CD1c-positive myeloid dendritic cell (primary cell): Measurements from ENCODE around the gene SEMA4F.

Experiments
- DNase-seq: peaks from one replicate; pipeline ENCODE4 v3.0.0-alpha.2; 2016; ENCODE audit errors: extremely low spot score

Gene SEMA4F

GRCh38 chr2:74706741-74707140 is 52.7 kb downstream of the SEMA4F start:
- no peak for DNase-seq

GRCh38 chr2:74707837-74708236 is 53.8 kb downstream of the SEMA4F start:
- no peak for DNase-seq

- no peak for DNase-seq
Observed at GRCh38 chr2:74708296-74708695, 54.2 kb downstream of the SEMA4F start.

- peak; percentile 65 for DNase-seq
Observed at GRCh38 chr2:74708883-74709282, 54.8 kb downstream of the SEMA4F start.

GRCh38 chr2:74712223-74713053 is 58.4 kb downstream of the SEMA4F start:
- no peak for DNase-seq

- DNase-seq = no peak
Observed at GRCh38 chr2:74714691-74715080, 60.6 kb downstream of the SEMA4F start.

- DNase-seq = peak; percentile 86
Observed at GRCh38 chr2:74715081-74715791, 61.2 kb downstream of the SEMA4F start.

- DNase-seq = no peak
Observed at GRCh38 chr2:74715880-74716279, 61.8 kb downstream of the SEMA4F start.

- DNase-seq = no peak
Observed at GRCh38 chr2:74719066-74719465, 65.0 kb downstream of the SEMA4F start.

- no peak for DNase-seq
Observed at GRCh38 chr2:74721316-74721715, 67.3 kb downstream of the SEMA4F start.

GRCh38 chr2:74724496-74724895 is 70.4 kb downstream of the SEMA4F start:
- no peak for DNase-seq

- no peak for DNase-seq
Observed at GRCh38 chr2:74725287-74725686, 71.2 kb downstream of the SEMA4F start.

- no peak for DNase-seq
Observed at GRCh38 chr2:74728842-74729241, 74.8 kb downstream of the SEMA4F start.

- no peak for DNase-seq
Observed at GRCh38 chr2:74730530-74730929, 76.5 kb downstream of the SEMA4F start.
